COLO829 (cell line): Measurements from ENCODE around the gene CLEC5A.
"Not testable (repeated sequence)": the region's sequence is repeated elsewhere in the genome, so short reads cannot be mapped to it uniquely, and the experiment has no call there.

Experiments used
- DNase-seq: peaks from one replicate; pipeline ENCODE4 v3.0.0; 2012; ENCODE audit warnings: low spot score

CLEC5A gene

GRCh38 chr7:141946796-141947195 lies at the start of gene CLEC5A:
CLEC5A (minus strand) TSS chr7:141946974; CDS start chr7:141946292, 682 bp downstream.
- DNase-seq, result no peak

- no peak for DNase-seq
These were observed 46.6 kb upstream of the CLEC5A start for GRCh38 chr7:141993354-141993753.

GRCh38 chr7:141992688-141993087 lies 45.9 kb upstream of the CLEC5A start:
- DNase-seq, result no peak

- DNase-seq, result no peak
These were observed 45.4 kb upstream of the CLEC5A start for GRCh38 chr7:141992156-141992555.

- no peak for DNase-seq
These were observed 44.4 kb upstream of the CLEC5A start for GRCh38 chr7:141991140-141991539.

GRCh38 chr7:141990011-141990725 lies 43.4 kb upstream of the CLEC5A start:
- DNase-seq, result no peak

- not testable (repeated sequence) for DNase-seq
These were observed 41.0 kb upstream of the CLEC5A start for GRCh38 chr7:141987803-141988202.

- DNase-seq, result no peak
These were observed 40.1 kb upstream of the CLEC5A start for GRCh38 chr7:141986923-141987322.

GRCh38 chr7:141985926-141986325 lies 39.2 kb upstream of the CLEC5A start:
- DNase-seq, result not testable (repeated sequence)

GRCh38 chr7:141979568-141979967 lies 32.8 kb upstream of the CLEC5A start:
- no peak for DNase-seq

- DNase-seq, result no peak
These were observed 31.6 kb upstream of the CLEC5A start for GRCh38 chr7:141978351-141978750.

- no peak for DNase-seq
These were observed 29.9 kb upstream of the CLEC5A start for GRCh38 chr7:141976524-141977245.

- DNase-seq, result peak; percentile 93
These were observed 29.2 kb upstream of the CLEC5A start for GRCh38 chr7:141975806-141976523.

- no peak for DNase-seq
These were observed 28.1 kb upstream of the CLEC5A start for GRCh38 chr7:141974831-141975230.

- no peak for DNase-seq
These were observed 26.9 kb upstream of the CLEC5A start, which contains the start of gene TAS2R38 for GRCh38 chr7:141973673-141974072. TAS2R38 (minus strand) TSS chr7:141973773; CDS start chr7:141973689, 84 bp downstream.

- no peak for DNase-seq
These were observed 14.1 kb upstream of the CLEC5A start for GRCh38 chr7:141960687-141961422.

- no peak for DNase-seq
These were observed 9.3 kb upstream of the CLEC5A start for GRCh38 chr7:141956084-141956483.

- DNase-seq, result no peak
These were observed 7.6 kb upstream of the CLEC5A start for GRCh38 chr7:141954334-141954733.

- no peak for DNase-seq
These were observed 5.7 kb upstream of the CLEC5A start for GRCh38 chr7:141952461-141952860.

- DNase-seq, result no peak
These were observed 4.0 kb upstream of the CLEC5A start for GRCh38 chr7:141950806-141951205.

GRCh38 chr7:141949911-141950310 lies 3.1 kb upstream of the CLEC5A start:
- no peak for DNase-seq

GRCh38 chr7:141949451-141949850 lies 2.7 kb upstream of the CLEC5A start:
- DNase-seq, result no peak
